Endothelial cell of umbilical vein (primary cell): ENCODE measurements around the gene MED22. TPM values are rescaled to one million over a fixed set of nuclear protein-coding genes. Genes with fewer than 3 reads are reported as not detected.

Source experiments
- BruUV-seq: library from RNA; stranded (reverse); fragments of 400-500 nt; replicated peaks from 2 replicates; lab custom pipeline; 2021; lab: Mats Ljungman, UMichigan
- CTCF ChIA-PET: fragments of 300-600, 350-600 bp; sonication (Branson Sonifier 250); formaldehyde crosslinking; loops from one replicate; lab custom pipeline; 2021; ENCODE audit warnings: antibody characterized with exemption, inconsistent platforms; lab: Charles Lee
- POLR2A ChIA-PET: fragments of 300-600, 350-600 bp; sonication (Branson Sonifier 250); formaldehyde crosslinking; loops from one replicate; lab custom pipeline; 2021; ENCODE audit warnings: antibody characterized with exemption, inconsistent platforms; lab: Charles Lee
- DNase-seq: peaks from one replicate; pipeline ENCODE4 v3.0.0-alpha.2; 2011; ENCODE audit warnings: low read depth, low spot score
- FAIRE-seq: peaks from 2 replicates; lab custom pipeline; 2011; peaks lifted over from hg19 to GRCh38; lab: Jason Lieb, UNC
- H2AFZ ChIP-seq: 2 replicates; pipeline ENCODE4 v1.6.0; 2012; ENCODE audit warnings: low read depth, low read length, control low read depth, inconsistent platforms
- H3K27ac ChIP-seq: 2 replicates; pipeline ENCODE4 v1.5.1; 2011; ENCODE audit warnings: low read depth, mild to moderate bottlenecking, control low read depth, low read length, moderate library complexity; ENCODE audit not compliant: insufficient read depth
- H3K27me3 ChIP-seq, 2 experiments: 2 replicates each; pipeline versions ENCODE4 v1.6.0 to v1.6.1; 2011; ENCODE audit warnings: low read length in 2 of 2, mixed read lengths in 1 of 2; ENCODE audit not compliant: control insufficient read depth in 2 of 2, insufficient read depth in 2 of 2
- H3K36me3 ChIP-seq, 2 experiments: 2 replicates in 1 of 2; 3 replicates in 1 of 2; pipeline ENCODE4 v1.5.1; 2011; ENCODE audit warnings: low read length in 2 of 2, mild to moderate bottlenecking in 1 of 2, moderate library complexity in 1 of 2; ENCODE audit not compliant: control insufficient read depth in 2 of 2, insufficient read depth in 2 of 2; ENCODE audit errors: extremely low read depth in 1 of 2
- H3K4me1 ChIP-seq: 3 replicates; pipeline ENCODE4 v1.5.1; 2011; ENCODE audit warnings: mild to moderate bottlenecking, low read length; ENCODE audit not compliant: control insufficient read depth, insufficient read depth; ENCODE audit errors: extremely low read depth
- H3K4me2 ChIP-seq: 2 replicates; pipeline ENCODE4 v1.6.1; 2011; ENCODE audit warnings: low read length, control low read depth, mixed read lengths; ENCODE audit not compliant: insufficient read depth
- H3K4me3 ChIP-seq, 3 experiments: fragments of 200-600 bp in 1 of 3; sonication (generic), shearing (Covaris generic) in 1 of 3; replicated peaks in 1 of 3; 2 replicates each; pipeline ENCODE4 v1.5.1; 2011 to 2016; ENCODE audit warnings: control low read depth in 3 of 3, low read length in 3 of 3, mild to moderate bottlenecking in 2 of 3, inconsistent platforms in 1 of 3, low read depth in 1 of 3, moderate library complexity in 1 of 3; ENCODE audit not compliant: insufficient read depth in 1 of 3
- H3K79me2 ChIP-seq: 2 replicates; pipeline ENCODE4 v1.6.0; 2012; ENCODE audit warnings: low read length, inconsistent platforms; ENCODE audit not compliant: control insufficient read depth, insufficient read depth
- H3K9ac ChIP-seq: replicated peaks from 2 replicates; pipeline ENCODE3; 2011; ENCODE audit warnings: low read length, control low read depth; ENCODE audit not compliant: insufficient read depth; ENCODE audit errors: extremely low read depth
- H3K9me1 ChIP-seq: replicated peaks from 3 replicates; pipeline ENCODE4 v1.6.0; 2011; ENCODE audit warnings: mild to moderate bottlenecking, low read length; ENCODE audit not compliant: control insufficient read depth, insufficient read depth; ENCODE audit errors: extremely low read depth
- H3K9me3 ChIP-seq: replicated peaks from 2 replicates; pipeline ENCODE4 v1.5.1; 2012; ENCODE audit warnings: low read length, inconsistent platforms; ENCODE audit not compliant: control insufficient read depth, insufficient read depth
- H4K20me1 ChIP-seq: replicated peaks from 2 replicates; pipeline ENCODE3; 2011; ENCODE audit warnings: mild to moderate bottlenecking, low read length; ENCODE audit not compliant: control insufficient read depth, insufficient read depth; ENCODE audit errors: extremely low read depth
- CTCF ChIP-seq, 2 donors: IDR thresholded peaks; 1 replicate in 1 of 2; 2 replicates in 1 of 2; pipeline ENCODE4 v1.5.1; 2011; ENCODE audit warnings: low read length in 2 of 2, mild to moderate bottlenecking in 2 of 2, moderate library complexity in 2 of 2, control low read depth in 1 of 2, inconsistent platforms in 1 of 2, low read depth in 1 of 2; ENCODE audit not compliant: insufficient read depth in 1 of 2; ENCODE audit errors: extremely low read depth in 1 of 2
- EZH2 ChIP-seq: IDR thresholded peaks from 2 replicates; pipeline ENCODE4 v1.6.1; 2012; ENCODE audit warnings: borderline replicate concordance, low read depth, mild to moderate bottlenecking, moderate library complexity, low read length, inconsistent platforms; ENCODE audit not compliant: severe bottlenecking
- FOS ChIP-seq: IDR thresholded peaks from 2 replicates; pipeline ENCODE4 v1.6.1; 2011; ENCODE audit warnings: mild to moderate bottlenecking, low read length, moderate library complexity, borderline replicate concordance; ENCODE audit not compliant: insufficient read depth
- GATA2 ChIP-seq: IDR thresholded peaks from 2 replicates; pipeline ENCODE4 v1.7.0; 2011; ENCODE audit warnings: low read depth, mild to moderate bottlenecking, moderate library complexity, mixed read lengths, low read length; ENCODE audit not compliant: insufficient read length, insufficient read depth
- JUN ChIP-seq: IDR thresholded peaks from 2 replicates; pipeline ENCODE4 v1.6.1; 2011; ENCODE audit warnings: borderline replicate concordance, low read depth; ENCODE audit not compliant: insufficient read length, insufficient read depth
- MAX ChIP-seq: IDR thresholded peaks from 2 replicates; pipeline ENCODE4 v1.6.1; 2011; ENCODE audit not compliant: insufficient read depth, insufficient read length
- MYC ChIP-seq: IDR thresholded peaks from one replicate; pipeline ENCODE4 v1.6.1; 2011; ENCODE audit warnings: mild to moderate bottlenecking, low read depth, low read length
- POLR2A ChIP-seq: IDR thresholded peaks from 2 replicates; pipeline ENCODE4 v1.6.1; 2012; ENCODE audit warnings: low read depth, mild to moderate bottlenecking, control low read depth, low read length
- POLR2AphosphoS5 ChIP-seq: IDR thresholded peaks from 2 replicates; pipeline ENCODE4 v1.6.1; 2012; ENCODE audit warnings: low read depth, mild to moderate bottlenecking, control low read depth, low read length, moderate library complexity; ENCODE audit not compliant: insufficient read depth
- dilution Hi-C: fragments of 300-500 bp; cut with MboI; formaldehyde crosslinking; loops from one replicate; pipeline ENCODE4 v1.15.0; 2019; ENCODE audit warnings: low sequenced_read_pairs; ENCODE audit not compliant: extremely low pct_ligation_motif_present
- intact Hi-C: fragments of 100-400 bp; cut with micrococcal nuclease; formaldehyde crosslinking; loops from one replicate; pipeline ENCODE4 v1.10.0; 2022
- polyA plus RNA-seq, 4 experiments: library from polyadenylated mRNA; depleted of rRNA in 3 of 4; stranded (reverse) in 3 of 4; unstranded in 1 of 4; fragments of >200 nt; gene quantifications; 2 replicates each; pipeline versions ENCODE4 v1.2.1 to v1.2.3, GENCODE V29; 2011 to 2012; ENCODE audit warnings: missing spikeins in 1 of 4
- small RNA-seq: library from RNA; depleted of rRNA; stranded (forward); fragments of <200 nt; gene quantifications from one replicate; pipeline ENCODE3, GENCODE V24; 2012; ENCODE audit warnings: low replicate concordance, low read depth; ENCODE audit not compliant: insufficient read depth, insufficient read length
- total RNA-seq: library from RNA; stranded (reverse); gene quantifications from 2 replicates; pipeline ENCODE4 v1.2.3, GENCODE V29; 2021

MED22 gene
- total and polyA plus RNA-seq, 2 donors (not counting 3 experiments of a cell fraction or from before 2014, with no cell fraction given), result 25.7 to 27.4 TPM

GRCh38 chr9:133290751-133291302 lies 57.1 kb downstream of the MED22 start:
- intact Hi-C loops, result no loop called here
- no peaks in the 10 kb centered on the region for H4K20me1 ChIP-seq
- DNase-seq (no peak), FAIRE-seq (no peak)
- H3K79me2 ChIP-seq, result no peaks in the 10 kb centered on the region
- H2AFZ ChIP-seq, result no peak overlapping the region
- no peak overlapping the region for H3K4me3 ChIP-seq
- no TSS peak for BruUV-seq
- no peaks in the 10 kb centered on the region for H3K36me3 ChIP-seq
- peaks cover 3% of the 10 kb centered on the region for H3K9me3 ChIP-seq
- peaks cover 0 to 10% of the 10 kb centered on the region in 2 experiments for H3K27me3 ChIP-seq
- H3K4me1 ChIP-seq, result no peaks in the 10 kb centered on the region
- dilution Hi-C loops, result no loop called here
- ChIA-PET CTCF (no interaction called here), POLR2A (no interaction called here)
- H3K4me2 ChIP-seq, result no peak overlapping the region
- no peak overlapping the region for H3K9ac ChIP-seq
- no peaks in the 10 kb centered on the region for H3K9me1 ChIP-seq
- TF ChIP-seq POLR2A (no peak), CTCF (IDR thresholded peaks at IDR 0.05; ENCODE audit: extremely low read depth in 1 of 2, insufficient read depth in 1 of 2, low read depth in 1 of 2, low read length in 2 of 2) (no peak), POLR2AphosphoS5 (no peak), GATA2 (no peak), FOS (no peak), MYC (no peak), MAX (no peak), JUN (no peak), EZH2 (no peak)
- no peak overlapping the region for H3K27ac ChIP-seq

Small RNAs within 50 kb of the gene (small RNA-seq; reads per million reads assigned to genes)
- not detected for gene RF00019
- gene SNORD24, result not detected
- gene SNORD36A, result not detected
- not detected for gene SNORD36B
- not detected for gene SNORD36C

Other genes with a start within 250 kb of the MED22 start
- gene RALGDS, start 226.9 kb downstream of the MED22 start, total RNA-seq, result 41.4 and 43.1 TPM in 2 replicates
- 60.0 and 72.2 TPM in 2 replicates for gene RALGDS, start 226.9 kb downstream of the MED22 start, polyA plus RNA-seq
- 28.7 and 35.6 TPM in 2 replicates for gene GBGT1, start 184.2 kb downstream of the MED22 start, total RNA-seq
- 56.3 and 68.8 TPM in 2 replicates for gene GBGT1, start 184.2 kb downstream of the MED22 start, polyA plus RNA-seq
- gene OBP2B, start 138.9 kb downstream of the MED22 start, total RNA-seq, result not detected in 2 replicates
- gene OBP2B, start 138.9 kb downstream of the MED22 start, polyA plus RNA-seq, result not detected in 2 replicates
- gene ABO, start 72.9 kb downstream of the MED22 start, total RNA-seq, result not detected in 2 replicates
- not detected in 2 replicates for gene ABO, start 72.9 kb downstream of the MED22 start, polyA plus RNA-seq
- gene SURF6, start 11.9 kb downstream of the MED22 start, total RNA-seq, result 16.0 and 16.4 TPM in 2 replicates
- 4.9 TPM in 2 replicates for gene SURF6, start 11.9 kb downstream of the MED22 start, polyA plus RNA-seq
- 2,043 and 2,112 TPM in 2 replicates for gene RPL7A, start 87 bp upstream of the MED22 start, total RNA-seq
- 2,090 and 2,329 TPM in 2 replicates for gene RPL7A, start 87 bp upstream of the MED22 start, polyA plus RNA-seq
- 12.0 and 22.8 TPM in 2 replicates for gene SURF1, start 8.4 kb upstream of the MED22 start, total RNA-seq
- 26.6 and 27.1 TPM in 2 replicates for gene SURF1, start 8.4 kb upstream of the MED22 start, polyA plus RNA-seq
- gene SURF2, start 8.4 kb upstream of the MED22 start, total RNA-seq, result 9.3 and 10.6 TPM in 2 replicates
- gene SURF2, start 8.4 kb upstream of the MED22 start, polyA plus RNA-seq, result 14.2 and 16.9 TPM in 2 replicates
- gene SURF4, start 27.9 kb upstream of the MED22 start, total RNA-seq, result 216 and 230 TPM in 2 replicates
- gene SURF4, start 27.9 kb upstream of the MED22 start, polyA plus RNA-seq, result 358 and 360 TPM in 2 replicates
- 0.77 and 0.85 TPM in 2 replicates for gene STKLD1, start 28.2 kb upstream of the MED22 start, total RNA-seq
- gene STKLD1, start 28.2 kb upstream of the MED22 start, polyA plus RNA-seq, result 0.29 and 0.67 TPM in 2 replicates
- gene REXO4, start 69.9 kb upstream of the MED22 start, total RNA-seq, result 27.0 and 29.5 TPM in 2 replicates
- 16.9 and 19.5 TPM in 2 replicates for gene REXO4, start 69.9 kb upstream of the MED22 start, polyA plus RNA-seq
- gene ADAMTS13, start 74.2 kb upstream of the MED22 start, total RNA-seq, result 1.4 and 2.5 TPM in 2 replicates
- gene ADAMTS13, start 74.2 kb upstream of the MED22 start, polyA plus RNA-seq, result 1.5 and 1.8 TPM in 2 replicates
- 9.7 and 9.8 TPM in 2 replicates for gene CACFD1, start 111.8 kb upstream of the MED22 start, total RNA-seq
- gene CACFD1, start 111.8 kb upstream of the MED22 start, polyA plus RNA-seq, result 11.5 and 14.0 TPM in 2 replicates
- gene SLC2A6, start 131.0 kb upstream of the MED22 start, total RNA-seq, result 35.7 and 39.0 TPM in 2 replicates
- 39.6 and 56.1 TPM in 2 replicates for gene SLC2A6, start 131.0 kb upstream of the MED22 start, polyA plus RNA-seq
- not detected in 2 replicates for gene MYMK, start 176.8 kb upstream of the MED22 start, total RNA-seq
- not detected in 2 replicates for gene MYMK, start 176.8 kb upstream of the MED22 start, polyA plus RNA-seq
- not detected in 2 replicates for gene ADAMTSL2, start 186.6 kb upstream of the MED22 start, total RNA-seq
- gene ADAMTSL2, start 186.6 kb upstream of the MED22 start, polyA plus RNA-seq, result not detected in 2 replicates